KMS-11 (cell line): Measurements from ENCODE around the gene GDA.

Source experiments
- H2AFZ ChIP-seq: fragments of 200-600 bp; sonication (generic); 2 replicates; pipeline ENCODE4 v1.6.1; 2016; ENCODE audit warnings: antibody characterized with exemption, mixed run types, low read depth
- H3K27ac ChIP-seq: fragments of 200-600 bp; sonication (generic); 2 replicates; pipeline ENCODE4 v1.6.1; 2016; ENCODE audit warnings: mild to moderate bottlenecking, mixed run types
- H3K27me3 ChIP-seq: fragments of 200-600 bp; sonication (generic); 2 replicates; pipeline ENCODE4 v1.6.1; 2017; ENCODE audit warnings: mild to moderate bottlenecking, low read depth, mixed run types, moderate library complexity; ENCODE audit not compliant: insufficient read depth
- H3K36me3 ChIP-seq: fragments of 200-600 bp; sonication (generic); 2 replicates; pipeline ENCODE4 v1.6.1; 2017; ENCODE audit warnings: mild to moderate bottlenecking, mixed run types; ENCODE audit not compliant: insufficient read depth
- H3K4me1 ChIP-seq: fragments of 200-600 bp; sonication (generic); 2 replicates; pipeline ENCODE4 v1.6.1; 2016; ENCODE audit warnings: mild to moderate bottlenecking, low read depth, mixed run types; ENCODE audit not compliant: poor library complexity, severe bottlenecking
- H3K4me2 ChIP-seq: fragments of 200-600 bp; sonication (generic); 2 replicates; pipeline ENCODE4 v1.7.0; 2016; ENCODE audit warnings: mild to moderate bottlenecking, mixed run types
- H3K4me3 ChIP-seq: fragments of 200-600 bp; sonication (generic); IDR thresholded peaks from 2 replicates; pipeline ENCODE4 v1.6.1; 2017; ENCODE audit warnings: low read depth, low read length, mixed read lengths; ENCODE audit not compliant: insufficient read depth
- H3K79me2 ChIP-seq: fragments of 200-600 bp; sonication (generic); 2 replicates; pipeline ENCODE4 v1.6.1; 2016; ENCODE audit warnings: low read depth, mixed run types; ENCODE audit not compliant: insufficient read depth
- H3K9ac ChIP-seq: fragments of 200-600 bp; sonication (generic); 2 replicates; pipeline ENCODE4 v1.6.1; 2016; ENCODE audit warnings: mild to moderate bottlenecking, mixed run types
- H4K20me1 ChIP-seq: fragments of 200-600 bp; sonication (generic); 2 replicates; pipeline ENCODE4 v1.6.1; 2016; ENCODE audit warnings: mild to moderate bottlenecking, mixed run types; ENCODE audit not compliant: insufficient read depth
- TF ChIP-seq, protein P1 (sequence below): fragments of 200-600 bp; sonication (generic); conservative IDR thresholded peaks from 2 replicates; pipeline ENCODE4 v1.6.1; 2017; ENCODE audit warnings: low read depth, mild to moderate bottlenecking, antibody characterized with exemption, low read length, moderate library complexity, mixed read lengths

Gene GDA

DNA sequence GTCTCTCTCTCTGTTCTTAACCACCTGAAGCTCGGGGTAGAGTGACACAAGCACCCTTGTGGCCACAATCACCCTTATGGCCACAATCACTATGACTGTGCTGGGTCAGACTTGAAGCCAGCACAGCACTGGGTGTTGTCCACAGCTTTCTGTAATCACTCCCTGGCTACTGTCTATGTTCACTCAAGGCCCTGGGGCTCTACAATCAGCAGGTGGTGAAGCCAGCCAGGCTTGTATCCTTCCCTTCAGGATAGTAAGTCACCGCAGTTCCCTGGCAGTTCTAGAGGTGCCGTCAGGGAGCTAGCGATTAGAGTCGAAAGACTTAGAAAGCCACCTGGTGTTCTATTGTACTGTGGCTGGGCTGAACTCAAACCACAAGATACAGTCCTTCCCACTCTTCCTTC, 44.2 kb downstream of the GDA start:
- no peak overlapping the region for H3K4me3 ChIP-seq

DNA sequence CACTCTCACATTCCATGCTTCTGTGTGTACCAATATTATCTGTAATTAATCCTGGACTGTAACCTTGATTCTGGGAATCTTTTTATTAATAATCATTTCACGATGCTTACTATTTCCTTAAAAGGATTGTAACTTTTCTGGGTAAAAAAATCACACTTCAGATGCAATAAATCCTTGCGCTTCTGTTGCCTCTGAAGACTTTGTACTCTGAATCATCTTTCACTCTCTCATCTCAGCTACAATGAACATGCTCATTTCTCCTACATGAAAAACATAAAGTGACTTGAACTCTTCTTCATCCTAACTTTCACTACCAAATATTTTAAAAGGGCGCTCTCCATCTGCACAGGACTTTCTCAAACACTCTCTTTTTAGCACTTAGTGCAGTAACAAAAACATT, 50.0 kb downstream of the GDA start:
- H3K9ac ChIP-seq, result no peak overlapping the region
- H3K4me3 ChIP-seq, result no peak overlapping the region
- H4K20me1 ChIP-seq, result no peaks in the 10 kb centered on the region
- H3K4me2 ChIP-seq, result no peak overlapping the region
- no peaks in the 10 kb centered on the region for H3K79me2 ChIP-seq
- no peaks in the 10 kb centered on the region for H3K36me3 ChIP-seq
- TF ChIP-seq, protein P1, sequence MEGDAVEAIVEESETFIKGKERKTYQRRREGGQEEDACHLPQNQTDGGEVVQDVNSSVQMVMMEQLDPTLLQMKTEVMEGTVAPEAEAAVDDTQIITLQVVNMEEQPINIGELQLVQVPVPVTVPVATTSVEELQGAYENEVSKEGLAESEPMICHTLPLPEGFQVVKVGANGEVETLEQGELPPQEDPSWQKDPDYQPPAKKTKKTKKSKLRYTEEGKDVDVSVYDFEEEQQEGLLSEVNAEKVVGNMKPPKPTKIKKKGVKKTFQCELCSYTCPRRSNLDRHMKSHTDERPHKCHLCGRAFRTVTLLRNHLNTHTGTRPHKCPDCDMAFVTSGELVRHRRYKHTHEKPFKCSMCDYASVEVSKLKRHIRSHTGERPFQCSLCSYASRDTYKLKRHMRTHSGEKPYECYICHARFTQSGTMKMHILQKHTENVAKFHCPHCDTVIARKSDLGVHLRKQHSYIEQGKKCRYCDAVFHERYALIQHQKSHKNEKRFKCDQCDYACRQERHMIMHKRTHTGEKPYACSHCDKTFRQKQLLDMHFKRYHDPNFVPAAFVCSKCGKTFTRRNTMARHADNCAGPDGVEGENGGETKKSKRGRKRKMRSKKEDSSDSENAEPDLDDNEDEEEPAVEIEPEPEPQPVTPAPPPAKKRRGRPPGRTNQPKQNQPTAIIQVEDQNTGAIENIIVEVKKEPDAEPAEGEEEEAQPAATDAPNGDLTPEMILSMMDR, result no peak
- H3K27ac ChIP-seq, result no peak overlapping the region
- no peak overlapping the region for H2AFZ ChIP-seq
- no peaks in the 10 kb centered on the region for H3K27me3 ChIP-seq
- H3K4me1 ChIP-seq, result no peaks in the 10 kb centered on the region

More for the DNA sequence above, 44.2 kb downstream of the GDA start:
- no peaks in the 10 kb centered on the region for H4K20me1 ChIP-seq
- no peak overlapping the region for H3K4me2 ChIP-seq
- H3K27me3 ChIP-seq, result no peaks in the 10 kb centered on the region
- H3K36me3 ChIP-seq, result no peaks in the 10 kb centered on the region
- no peak overlapping the region for H3K9ac ChIP-seq
- no peaks in the 10 kb centered on the region for H3K79me2 ChIP-seq
- H2AFZ ChIP-seq, result no peak overlapping the region
- TF ChIP-seq, protein P1, result no peak
- no peaks in the 10 kb centered on the region for H3K4me1 ChIP-seq
- no peak overlapping the region for H3K27ac ChIP-seq

GRCh38 chr9:72200452-72200851, 51.2 kb downstream of the GDA start:
- TF ChIP-seq, protein P1, result no peak
- Histone ChIP-seq H2AFZ (no peak overlapping the region), H3K9ac (no peak overlapping the region), H3K36me3 (no peaks in the 10 kb centered on the region), H3K4me3 (no peak overlapping the region), H3K4me1 (no peaks in the 10 kb centered on the region), H3K27ac (no peak overlapping the region), H3K4me2 (no peak overlapping the region), H4K20me1 (no peaks in the 10 kb centered on the region), H3K27me3 (no peaks in the 10 kb centered on the region), H3K79me2 (no peaks in the 10 kb centered on the region)

DNA sequence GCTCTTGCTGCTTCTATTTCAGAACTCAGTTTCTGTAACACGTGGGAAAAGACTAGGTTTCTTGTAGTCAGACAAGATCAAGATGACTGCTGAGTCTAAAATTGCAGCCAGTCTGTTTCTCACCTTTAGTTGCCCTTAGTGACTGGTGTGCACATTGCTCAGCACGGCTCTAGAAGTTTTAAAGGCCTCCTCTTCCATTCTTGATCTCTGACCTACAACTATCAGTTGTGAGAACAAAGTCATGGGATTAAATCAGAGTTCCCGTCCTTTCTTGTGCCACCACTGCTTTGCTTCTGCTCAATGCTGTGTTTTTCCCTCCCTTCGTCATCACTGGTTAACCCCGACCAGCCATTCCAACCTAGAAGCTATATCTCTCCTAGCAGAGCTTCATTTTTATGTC, 52.8 kb downstream of the GDA start:
- Histone ChIP-seq H3K36me3 (no peaks in the 10 kb centered on the region), H3K9ac (no peak overlapping the region), H3K4me3 (no peak overlapping the region), H3K27ac (no peak overlapping the region), H4K20me1 (no peaks in the 10 kb centered on the region), H3K4me1 (no peaks in the 10 kb centered on the region), H3K79me2 (no peaks in the 10 kb centered on the region), H3K4me2 (no peak overlapping the region), H3K27me3 (no peaks in the 10 kb centered on the region), H2AFZ (no peak overlapping the region)
- TF ChIP-seq, protein P1, result no peak
